Measurements from ENCODE around the gene SLC4A11. TPM values are rescaled to one million over a fixed set of nuclear protein-coding genes. Genes with fewer than 3 reads are reported as not detected.

The SLC4A11 gene
- polyA plus RNA-seq, 1 donor from 2014 or later = 0.19 TPM

DNA sequence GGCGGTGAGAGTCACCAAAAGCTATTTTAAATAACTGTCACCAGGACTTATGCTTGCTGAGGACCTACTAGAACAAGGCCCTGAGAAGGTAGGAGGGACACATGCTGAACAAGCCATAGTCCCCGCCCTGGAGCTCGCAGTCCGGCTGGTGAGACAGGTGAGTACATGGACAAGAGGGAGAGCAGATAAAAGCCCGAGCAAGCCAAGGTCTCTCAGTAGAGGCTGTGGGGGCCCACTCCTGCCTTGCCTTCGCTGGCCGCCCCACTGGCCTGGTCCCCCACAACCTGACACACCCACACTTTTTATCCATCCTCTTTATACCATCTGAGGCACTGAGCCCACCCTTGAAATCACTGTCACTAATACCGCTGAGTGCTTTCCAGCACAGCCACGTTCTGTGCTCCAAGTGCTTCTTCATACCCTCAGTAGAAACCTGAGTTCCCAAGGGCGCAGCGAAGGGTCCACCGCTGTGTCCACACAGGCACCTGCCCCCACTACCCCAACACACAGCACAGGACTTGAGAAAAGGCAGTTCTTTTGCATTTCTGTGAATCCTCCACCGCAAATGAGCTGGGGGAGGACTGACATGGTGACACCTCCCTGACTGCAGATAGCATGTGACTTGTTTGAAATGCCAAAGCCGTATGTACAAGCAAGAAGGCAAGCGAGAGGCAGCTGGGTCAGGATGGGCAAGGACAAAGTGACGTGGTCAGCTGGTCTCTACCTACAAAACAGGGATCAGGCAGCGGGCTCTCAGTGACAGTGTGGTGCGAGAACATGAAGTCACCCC lies 46.6 kb downstream of the SLC4A11 start:
- no peak overlapping the region for H2AFZ ChIP-seq (ENCODE audit: low read depth, low read length)
- no peaks in the 10 kb centered on the region for H4K20me1 ChIP-seq (ENCODE audit: insufficient read depth)
- H3K9me2 ChIP-seq (ENCODE audit: insufficient read depth, low read length) = no peaks in the 10 kb centered on the region
- H3K9ac ChIP-seq (ENCODE audit: low read length) = no peak overlapping the region
- H3F3A ChIP-seq (ENCODE audit: insufficient read depth, low read length, poor library complexity, severe bottlenecking) = no peaks in the 10 kb centered on the region
- no peaks in the 10 kb centered on the region for H3K79me2 ChIP-seq (replicated peaks; ENCODE audit: insufficient read depth, low read length)
- no peaks in the 10 kb centered on the region for H3K36me3 ChIP-seq (ENCODE audit: insufficient read depth, low read length)
- no peaks in the 10 kb centered on the region for H3K9me3 ChIP-seq (ENCODE audit: low read length)
- no peaks in the 10 kb centered on the region for H3K27me3 ChIP-seq (ENCODE audit: insufficient read depth, low read depth, low read length)
- H3K27ac ChIP-seq (ENCODE audit: low read length) = no peak overlapping the region
- H3K4me3 ChIP-seq (ENCODE audit: low read length) = no peak overlapping the region
- no peak overlapping the region for H3K4me2 ChIP-seq (ENCODE audit: low read length)
- TF ChIP-seq SMC3 (conservative IDR thresholded peaks at IDR 0.05; ENCODE audit: poor library complexity) (no peak), EZH2 (IDR thresholded peaks at IDR 0.05; ENCODE audit: borderline replicate concordance, insufficient read depth, low read length, poor library complexity, severe bottlenecking) (no peak), EP300 (conservative IDR thresholded peaks at IDR 0.05; ENCODE audit: poor library complexity, severe bottlenecking) (no peak), POLR2AphosphoS5 (IDR thresholded peaks at IDR 0.05) (no peak), REST (IDR thresholded peaks at IDR 0.05; ENCODE audit: borderline replicate concordance) (no peak), TAF1 (IDR thresholded peaks at IDR 0.05; ENCODE audit: low read depth) (no peak), RAD21 (conservative IDR thresholded peaks at IDR 0.05) (no peak), MXI1 (conservative IDR thresholded peaks at IDR 0.05; ENCODE audit: poor library complexity, severe bottlenecking) (no peak), CTCF (IDR thresholded peaks at IDR 0.05; ENCODE audit: poor library complexity, severe bottlenecking) (no peak)

DNA sequence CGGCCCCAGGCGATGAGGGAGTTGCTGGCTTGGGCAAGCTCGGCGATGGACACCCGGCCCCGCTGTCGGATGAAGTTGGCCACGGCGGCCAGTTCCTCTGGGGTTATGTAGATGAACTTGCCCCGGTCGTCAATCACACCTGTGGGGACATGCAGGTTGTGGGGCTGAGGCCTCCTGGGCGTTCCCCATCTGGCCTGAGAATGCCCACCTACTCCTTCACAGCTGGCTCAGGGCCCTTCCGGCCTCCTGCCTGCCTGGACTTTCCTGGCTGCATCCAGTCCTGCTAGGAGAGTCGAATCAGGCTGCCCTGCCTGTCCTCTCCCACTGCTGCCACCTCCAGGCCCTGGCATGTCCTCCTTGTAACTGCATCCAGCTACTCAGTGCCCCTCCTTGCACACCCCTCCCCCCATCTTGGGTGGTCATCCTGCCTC lies 48.3 kb downstream of the SLC4A11 start:
- TF ChIP-seq TAF1 (IDR thresholded peaks at IDR 0.05; ENCODE audit: low read depth) = no peak
- TF ChIP-seq MXI1 (conservative IDR thresholded peaks at IDR 0.05; ENCODE audit: poor library complexity, severe bottlenecking) = no peak
- TF ChIP-seq RAD21 (conservative IDR thresholded peaks at IDR 0.05) = no peak
- TF ChIP-seq SMC3 (conservative IDR thresholded peaks at IDR 0.05; ENCODE audit: poor library complexity) = no peak
- TF ChIP-seq EZH2 (IDR thresholded peaks at IDR 0.05; ENCODE audit: borderline replicate concordance, insufficient read depth, low read length, poor library complexity, severe bottlenecking) = no peak
- no peak for TF ChIP-seq REST (IDR thresholded peaks at IDR 0.05; ENCODE audit: borderline replicate concordance)
- TF ChIP-seq EP300 (conservative IDR thresholded peaks at IDR 0.05; ENCODE audit: poor library complexity, severe bottlenecking) = no peak
- TF ChIP-seq POLR2AphosphoS5 (IDR thresholded peaks at IDR 0.05) = no peak
- Histone ChIP-seq H4K20me1 (ENCODE audit: insufficient read depth) (no peaks in the 10 kb centered on the region), H3K9me3 (ENCODE audit: low read length) (no peaks in the 10 kb centered on the region), H3K36me3 (ENCODE audit: insufficient read depth, low read length) (no peaks in the 10 kb centered on the region), H3K9ac (ENCODE audit: low read length) (no peak overlapping the region), H3K9me2 (ENCODE audit: insufficient read depth, low read length) (no peaks in the 10 kb centered on the region), H3K4me2 (ENCODE audit: low read length) (no peak overlapping the region), H3K27ac (ENCODE audit: low read length) (no peak overlapping the region), H3K27me3 (ENCODE audit: insufficient read depth, low read depth, low read length) (no peaks in the 10 kb centered on the region), H3K4me3 (ENCODE audit: low read length) (no peak overlapping the region), H3F3A (ENCODE audit: insufficient read depth, low read length, poor library complexity, severe bottlenecking) (no peaks in the 10 kb centered on the region), H2AFZ (ENCODE audit: low read depth, low read length) (no peak overlapping the region), H3K79me2 (replicated peaks; ENCODE audit: insufficient read depth, low read length) (no peaks in the 10 kb centered on the region)
